Endothelial cell of umbilical vein (primary cell): ENCODE data around the gene CTPS1. TPM values are rescaled to one million over a fixed set of nuclear protein-coding genes. Genes with fewer than 3 reads are reported as not detected.

Experiments
- BruUV-seq: library from RNA; stranded (reverse); fragments of 400-500 nt; replicated peaks from 2 replicates; lab custom pipeline; 2021; lab: Mats Ljungman, UMichigan
- CTCF ChIA-PET: fragments of 300-600, 350-600 bp; sonication (Branson Sonifier 250); formaldehyde crosslinking; loops from one replicate; lab custom pipeline; 2021; ENCODE audit warnings: antibody characterized with exemption, inconsistent platforms; lab: Charles Lee
- POLR2A ChIA-PET: fragments of 300-600, 350-600 bp; sonication (Branson Sonifier 250); formaldehyde crosslinking; loops from one replicate; lab custom pipeline; 2021; ENCODE audit warnings: antibody characterized with exemption, inconsistent platforms; lab: Charles Lee
- DNase-seq: peaks from one replicate; pipeline ENCODE4 v3.0.0-alpha.2; 2011; ENCODE audit warnings: low read depth, low spot score
- FAIRE-seq: peaks from 2 replicates; lab custom pipeline; 2011; peaks lifted over from hg19 to GRCh38; lab: Jason Lieb, UNC
- H2AFZ ChIP-seq: 2 replicates; pipeline ENCODE4 v1.6.0; 2012; ENCODE audit warnings: low read depth, low read length, control low read depth, inconsistent platforms
- H3K27ac ChIP-seq: 2 replicates; pipeline ENCODE4 v1.5.1; 2011; ENCODE audit warnings: low read depth, mild to moderate bottlenecking, control low read depth, low read length, moderate library complexity; ENCODE audit not compliant: insufficient read depth
- H3K27me3 ChIP-seq, 2 experiments: 2 replicates each; pipeline versions ENCODE4 v1.6.0 to v1.6.1; 2011; ENCODE audit warnings: low read length in 2 of 2, mixed read lengths in 1 of 2; ENCODE audit not compliant: control insufficient read depth in 2 of 2, insufficient read depth in 2 of 2
- H3K36me3 ChIP-seq, 2 experiments: 2 replicates in 1 of 2; 3 replicates in 1 of 2; pipeline ENCODE4 v1.5.1; 2011; ENCODE audit warnings: low read length in 2 of 2, mild to moderate bottlenecking in 1 of 2, moderate library complexity in 1 of 2; ENCODE audit not compliant: control insufficient read depth in 2 of 2, insufficient read depth in 2 of 2; ENCODE audit errors: extremely low read depth in 1 of 2
- H3K4me1 ChIP-seq: 3 replicates; pipeline ENCODE4 v1.5.1; 2011; ENCODE audit warnings: mild to moderate bottlenecking, low read length; ENCODE audit not compliant: control insufficient read depth, insufficient read depth; ENCODE audit errors: extremely low read depth
- H3K4me2 ChIP-seq: 2 replicates; pipeline ENCODE4 v1.6.1; 2011; ENCODE audit warnings: low read length, control low read depth, mixed read lengths; ENCODE audit not compliant: insufficient read depth
- H3K4me3 ChIP-seq, 3 experiments: fragments of 200-600 bp in 1 of 3; sonication (generic), shearing (Covaris generic) in 1 of 3; replicated peaks in 1 of 3; 2 replicates each; pipeline ENCODE4 v1.5.1; 2011 to 2016; ENCODE audit warnings: control low read depth in 3 of 3, low read length in 3 of 3, mild to moderate bottlenecking in 2 of 3, inconsistent platforms in 1 of 3, low read depth in 1 of 3, moderate library complexity in 1 of 3; ENCODE audit not compliant: insufficient read depth in 1 of 3
- H3K79me2 ChIP-seq: 2 replicates; pipeline ENCODE4 v1.6.0; 2012; ENCODE audit warnings: low read length, inconsistent platforms; ENCODE audit not compliant: control insufficient read depth, insufficient read depth
- H3K9ac ChIP-seq: replicated peaks from 2 replicates; pipeline ENCODE3; 2011; ENCODE audit warnings: low read length, control low read depth; ENCODE audit not compliant: insufficient read depth; ENCODE audit errors: extremely low read depth
- H3K9me1 ChIP-seq: replicated peaks from 3 replicates; pipeline ENCODE4 v1.6.0; 2011; ENCODE audit warnings: mild to moderate bottlenecking, low read length; ENCODE audit not compliant: control insufficient read depth, insufficient read depth; ENCODE audit errors: extremely low read depth
- H3K9me3 ChIP-seq: replicated peaks from 2 replicates; pipeline ENCODE4 v1.5.1; 2012; ENCODE audit warnings: low read length, inconsistent platforms; ENCODE audit not compliant: control insufficient read depth, insufficient read depth
- H4K20me1 ChIP-seq: replicated peaks from 2 replicates; pipeline ENCODE3; 2011; ENCODE audit warnings: mild to moderate bottlenecking, low read length; ENCODE audit not compliant: control insufficient read depth, insufficient read depth; ENCODE audit errors: extremely low read depth
- CTCF ChIP-seq, 2 donors: IDR thresholded peaks; 1 replicate in 1 of 2; 2 replicates in 1 of 2; pipeline ENCODE4 v1.5.1; 2011; ENCODE audit warnings: low read length in 2 of 2, mild to moderate bottlenecking in 2 of 2, moderate library complexity in 2 of 2, control low read depth in 1 of 2, inconsistent platforms in 1 of 2, low read depth in 1 of 2; ENCODE audit not compliant: insufficient read depth in 1 of 2; ENCODE audit errors: extremely low read depth in 1 of 2
- EZH2 ChIP-seq: IDR thresholded peaks from 2 replicates; pipeline ENCODE4 v1.6.1; 2012; ENCODE audit warnings: borderline replicate concordance, low read depth, mild to moderate bottlenecking, moderate library complexity, low read length, inconsistent platforms; ENCODE audit not compliant: severe bottlenecking
- FOS ChIP-seq: IDR thresholded peaks from 2 replicates; pipeline ENCODE4 v1.6.1; 2011; ENCODE audit warnings: mild to moderate bottlenecking, low read length, moderate library complexity, borderline replicate concordance; ENCODE audit not compliant: insufficient read depth
- GATA2 ChIP-seq: IDR thresholded peaks from 2 replicates; pipeline ENCODE4 v1.7.0; 2011; ENCODE audit warnings: low read depth, mild to moderate bottlenecking, moderate library complexity, mixed read lengths, low read length; ENCODE audit not compliant: insufficient read length, insufficient read depth
- JUN ChIP-seq: IDR thresholded peaks from 2 replicates; pipeline ENCODE4 v1.6.1; 2011; ENCODE audit warnings: borderline replicate concordance, low read depth; ENCODE audit not compliant: insufficient read length, insufficient read depth
- MYC ChIP-seq: IDR thresholded peaks from one replicate; pipeline ENCODE4 v1.6.1; 2011; ENCODE audit warnings: mild to moderate bottlenecking, low read depth, low read length
- POLR2A ChIP-seq: IDR thresholded peaks from 2 replicates; pipeline ENCODE4 v1.6.1; 2012; ENCODE audit warnings: low read depth, mild to moderate bottlenecking, control low read depth, low read length
- POLR2AphosphoS5 ChIP-seq: IDR thresholded peaks from 2 replicates; pipeline ENCODE4 v1.6.1; 2012; ENCODE audit warnings: low read depth, mild to moderate bottlenecking, control low read depth, low read length, moderate library complexity; ENCODE audit not compliant: insufficient read depth
- dilution Hi-C: fragments of 300-500 bp; cut with MboI; formaldehyde crosslinking; loops from one replicate; pipeline ENCODE4 v1.15.0; 2019; ENCODE audit warnings: low sequenced_read_pairs; ENCODE audit not compliant: extremely low pct_ligation_motif_present
- intact Hi-C: fragments of 100-400 bp; cut with micrococcal nuclease; formaldehyde crosslinking; loops from one replicate; pipeline ENCODE4 v1.10.0; 2022
- polyA plus RNA-seq, 4 experiments: library from polyadenylated mRNA; depleted of rRNA in 3 of 4; stranded (reverse) in 3 of 4; unstranded in 1 of 4; fragments of >200 nt; gene quantifications; 2 replicates each; pipeline versions ENCODE4 v1.2.1 to v1.2.3, GENCODE V29; 2011 to 2012; ENCODE audit warnings: missing spikeins in 1 of 4
- total RNA-seq: library from RNA; stranded (reverse); gene quantifications from 2 replicates; pipeline ENCODE4 v1.2.3, GENCODE V29; 2021

Gene CTPS1
- total and polyA plus RNA-seq, 2 donors (not counting 3 experiments of a cell fraction or from before 2014, with no cell fraction given), result 24.9 to 65.8 TPM

- Histone ChIP-seq H3K27me3 (peaks cover 2 to 14% of the 10 kb centered on the region in 2 experiments), H3K36me3 (no peaks in the 10 kb centered on the region), H3K4me2 (no peak overlapping the region), H3K4me1 (no peaks in the 10 kb centered on the region), H3K9ac (no peak overlapping the region), H3K9me3 (no peaks in the 10 kb centered on the region), H3K4me3 (no peak overlapping the region), H3K27ac (no peak overlapping the region), H4K20me1 (no peaks in the 10 kb centered on the region), H2AFZ (no peak overlapping the region), H3K9me1 (no peaks in the 10 kb centered on the region), H3K79me2 (no peaks in the 10 kb centered on the region)
- TF ChIP-seq GATA2 (no peak), FOS (no peak), EZH2 (no peak), JUN (no peak), POLR2A (no peak), CTCF (IDR thresholded peaks at IDR 0.05; ENCODE audit: extremely low read depth in 1 of 2, insufficient read depth in 1 of 2, low read depth in 1 of 2, low read length in 2 of 2) (no peak), POLR2AphosphoS5 (no peak), MYC (no peak)
- ChIA-PET POLR2A (no interaction called here), CTCF (interaction anchor here (0.6 to 19.5 kb wide), 6 partner anchors 48 to 286 kb away, joined by 3 to 898 read pairs (median 14); partner anchors contain the start of gene CITED4)
- dilution Hi-C loops (no loop called here), intact Hi-C loops (no loop called here)
- BruUV-seq, result no TSS peak
- DNase-seq (no peak), FAIRE-seq (no peak)
These were observed 24.9 kb upstream of the CTPS1 start for GRCh38 chr1:40954626-40955025.
